Fibroblast of mammary gland (primary cell): ENCODE results near the gene GADD45GIP1.

ENCODE experiments used
- DNase-seq: peaks from one replicate; pipeline ENCODE4 v3.0.0-alpha.2; 2010; ENCODE audit warnings: low read depth
- H3K4me3 ChIP-seq: 2 replicates; pipeline ENCODE4 v1.5.1; 2011; ENCODE audit warnings: low read depth, mild to moderate bottlenecking, low read length, moderate library complexity; ENCODE audit not compliant: control insufficient read depth
- CTCF ChIP-seq: conservative IDR thresholded peaks from 2 replicates; pipeline ENCODE4 v1.5.1; 2011; ENCODE audit warnings: low read depth, low read length, inconsistent platforms; ENCODE audit not compliant: control insufficient read depth, insufficient read depth

The GADD45GIP1 gene

GRCh38 chr19:12987781-12988180, 30.8 kb upstream of the GADD45GIP1 start:
- no peak overlapping the region for H3K4me3 ChIP-seq
- no peak for DNase-seq
- no peak for TF ChIP-seq CTCF

- no peak for DNase-seq
- no peak for TF ChIP-seq CTCF
- H3K4me3 ChIP-seq: no peak overlapping the region
Observed at GRCh38 chr19:12987190-12987589, 30.2 kb upstream of the GADD45GIP1 start.

GRCh38 chr19:12986726-12987125, 29.7 kb upstream of the GADD45GIP1 start:
- no peak overlapping the region for H3K4me3 ChIP-seq
- no peak for DNase-seq
- no peak for TF ChIP-seq CTCF

GRCh38 chr19:12985049-12985776, 28.2 kb upstream of the GADD45GIP1 start:
- TF ChIP-seq CTCF: no peak
- H3K4me3 ChIP-seq: no peak overlapping the region
- DNase-seq: peak; percentile 55

- H3K4me3 ChIP-seq: no peak overlapping the region
- DNase-seq: no peak
Observed at GRCh38 chr19:12984683-12985048, 27.6 kb upstream of the GADD45GIP1 start.

GRCh38 chr19:12984143-12984627, 27.2 kb upstream of the GADD45GIP1 start:
- no peak for TF ChIP-seq CTCF
- DNase-seq: peak; percentile 30
- H3K4me3 ChIP-seq: no peak overlapping the region

More at GRCh38 chr19:12984683-12985048, 27.6 kb upstream of the GADD45GIP1 start:
- TF ChIP-seq CTCF: no peak
